ENCODE results near the gene QRFP. TPM values are rescaled to one million over a fixed set of nuclear protein-coding genes. Genes with fewer than 3 reads are reported as not detected.

The QRFP gene
- total RNA-seq, 1 donor from 2014 or later, result not detected

DNA sequence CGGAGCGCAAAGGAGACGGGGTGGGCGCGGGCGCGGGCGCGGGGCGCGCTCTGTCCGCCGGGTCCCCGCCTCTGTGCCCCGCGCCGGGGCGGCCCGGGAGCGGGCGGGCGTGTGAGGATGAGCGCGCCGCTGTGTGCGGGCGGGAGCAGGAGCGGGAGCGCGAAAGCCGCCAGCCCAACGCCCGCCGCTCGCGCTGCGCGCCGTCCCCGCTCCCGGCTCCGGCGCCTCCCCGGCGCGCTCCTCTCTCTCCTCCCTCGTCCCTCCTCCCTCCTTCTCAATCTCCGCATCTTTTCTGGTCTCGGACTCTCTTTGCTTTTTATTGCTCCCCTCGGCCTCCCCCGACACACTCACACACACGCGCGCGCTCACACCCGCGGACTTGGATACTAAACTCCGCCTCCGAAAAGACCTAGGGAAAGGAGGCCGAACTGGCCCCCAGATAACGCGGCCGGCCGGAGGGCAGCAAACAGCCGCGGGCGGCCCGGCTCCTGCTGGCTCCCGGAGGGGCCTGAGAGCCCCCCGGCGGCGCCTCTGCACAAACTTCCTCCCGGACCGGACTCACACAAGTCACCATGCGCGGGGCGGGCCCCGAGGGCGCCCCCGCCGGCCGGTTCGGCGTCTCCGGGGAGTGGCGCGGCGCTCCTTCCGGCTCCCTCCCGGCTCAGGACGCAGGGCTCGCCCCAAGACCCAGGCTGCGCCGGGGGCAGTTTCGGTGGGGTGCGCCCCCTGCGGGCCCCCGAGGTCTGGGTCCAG, 42.2 kb upstream of the QRFP start, which contains the start of gene FIBCD1:
Gene FIBCD1, minus strand, starts transcription at position 596 of the 753 bp plus-strand sequence. CDS start 640 bp downstream, outside the sequence.
- ATAC-seq (no peak), DNase-seq (no peak)
- H3K4me3 ChIP-seq, result peak within 1 kb of the TSS; percentile 41
- H3K9me3 ChIP-seq, result no peaks in the 10 kb centered on the region
- H3K36me3 ChIP-seq, result no peaks in the 10 kb centered on the region
- peak; percentile 32 for TF ChIP-seq CTCF (IDR thresholded peaks at IDR 0.05)
- peaks cover 88% of the 10 kb centered on the region for H3K27me3 ChIP-seq
- intact Hi-C loops (cut with DNase I), result no loop called here
- H3K27ac ChIP-seq, result no peak within 1 kb of the TSS
- H3K4me1 ChIP-seq, result peaks cover 17% of the 10 kb centered on the region

DNA sequence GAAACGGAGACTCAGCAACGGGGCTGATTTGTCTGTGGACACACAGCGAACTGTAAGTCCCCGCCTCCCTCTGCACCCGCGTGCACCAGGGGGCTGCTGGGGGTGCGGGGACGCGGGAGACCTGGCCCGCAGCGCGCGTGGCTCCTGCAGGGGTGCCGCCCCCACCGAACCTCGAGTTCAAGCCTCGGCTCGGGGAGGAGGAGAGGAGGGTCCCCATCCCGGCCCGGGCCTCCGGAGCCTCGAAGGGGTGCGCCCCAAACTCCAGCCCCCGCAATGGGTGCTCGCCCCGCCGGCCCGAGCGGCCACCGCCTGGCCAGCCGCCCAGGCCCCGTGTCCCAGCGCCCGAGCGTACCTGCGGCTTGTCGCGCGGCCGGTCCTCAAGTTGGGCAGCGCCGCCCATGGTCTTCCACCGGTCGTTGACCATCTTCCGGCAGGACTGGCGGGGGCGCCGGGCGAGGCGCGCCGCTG, 41.6 kb upstream of the QRFP start:
- intact Hi-C loops (cut with DNase I), result no loop called here
- peaks cover 92% of the 10 kb centered on the region for H3K27me3 ChIP-seq
- no peak overlapping the region for H3K27ac ChIP-seq
- DNase-seq (no peak), ATAC-seq (no peak)
- no peaks in the 10 kb centered on the region for H3K9me3 ChIP-seq
- no peaks in the 10 kb centered on the region for H3K36me3 ChIP-seq
- no peak for TF ChIP-seq CTCF (IDR thresholded peaks at IDR 0.05)
- peak overlapping the region; percentile 28 for H3K4me3 ChIP-seq
- peaks cover 17% of the 10 kb centered on the region for H3K4me1 ChIP-seq

DNA sequence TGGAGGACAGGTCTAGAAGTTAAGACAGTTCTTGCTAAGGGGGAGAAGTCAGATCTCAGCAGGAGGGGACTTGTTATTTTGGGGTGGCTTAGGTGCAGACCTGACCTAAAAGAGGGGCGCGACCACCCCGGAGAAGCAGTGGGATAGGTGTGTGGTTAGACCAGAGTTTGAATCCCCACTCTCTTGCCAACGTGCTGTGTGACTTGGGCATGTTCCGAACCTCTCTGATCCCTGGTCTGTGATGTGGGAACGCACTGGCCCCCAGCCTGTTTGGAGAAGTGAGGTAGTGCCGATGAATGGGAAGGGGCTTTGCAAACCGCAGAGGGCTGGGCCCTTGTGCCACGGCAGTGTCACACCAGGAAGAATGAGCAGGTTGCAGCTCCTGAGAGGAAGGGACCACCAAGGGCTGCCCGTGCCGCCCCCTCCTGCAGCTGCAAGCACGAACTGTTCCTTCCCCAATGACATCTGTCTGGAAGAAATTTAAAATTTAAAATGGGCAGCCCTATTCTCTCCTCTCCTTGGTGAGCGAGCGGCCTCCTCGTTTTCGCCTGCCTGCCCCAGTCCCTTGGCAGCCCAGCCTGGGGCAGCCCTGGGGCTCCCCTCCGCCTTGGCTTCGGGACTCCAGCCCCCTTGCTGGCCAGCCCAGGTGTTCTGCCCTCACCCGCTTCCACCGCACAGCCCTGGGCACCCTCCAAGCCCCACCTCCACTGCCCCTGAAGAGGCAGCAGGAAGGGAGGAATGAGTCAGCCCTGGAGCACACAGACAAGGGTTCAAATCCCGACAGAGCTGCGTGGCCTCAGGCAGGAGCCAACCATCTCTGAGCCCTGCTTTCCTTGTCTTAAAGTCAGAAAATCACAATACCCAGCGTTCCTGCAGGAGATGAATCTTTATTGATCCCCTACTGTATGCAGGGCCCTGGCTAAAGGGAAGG, 40.8 kb upstream of the QRFP start:
- peaks cover 17% of the 10 kb centered on the region for H3K4me1 ChIP-seq
- peaks cover 91% of the 10 kb centered on the region for H3K27me3 ChIP-seq
- H3K4me3 ChIP-seq, result no peak overlapping the region
- ATAC-seq (no peak), DNase-seq (no peak)
- no peak for TF ChIP-seq CTCF (IDR thresholded peaks at IDR 0.05)
- intact Hi-C loops (cut with DNase I), result no loop called here
- H3K36me3 ChIP-seq, result no peaks in the 10 kb centered on the region
- no peaks in the 10 kb centered on the region for H3K9me3 ChIP-seq
- H3K27ac ChIP-seq, result no peak overlapping the region

GRCh38 chr9:130936285-130937117, 39.9 kb upstream of the QRFP start:
- peak overlapping the region; percentile 63 for H3K27ac ChIP-seq
- peaks cover 17% of the 10 kb centered on the region for H3K4me1 ChIP-seq
- H3K36me3 ChIP-seq, result no peaks in the 10 kb centered on the region
- H3K4me3 ChIP-seq, result no peak overlapping the region
- intact Hi-C loops (cut with DNase I), result no loop called here
- no peak for DNase-seq
- ATAC-seq, result peak; percentile 32
- peaks cover 85% of the 10 kb centered on the region for H3K27me3 ChIP-seq
- no peaks in the 10 kb centered on the region for H3K9me3 ChIP-seq
- no peak for TF ChIP-seq CTCF (IDR thresholded peaks at IDR 0.05)

DNA sequence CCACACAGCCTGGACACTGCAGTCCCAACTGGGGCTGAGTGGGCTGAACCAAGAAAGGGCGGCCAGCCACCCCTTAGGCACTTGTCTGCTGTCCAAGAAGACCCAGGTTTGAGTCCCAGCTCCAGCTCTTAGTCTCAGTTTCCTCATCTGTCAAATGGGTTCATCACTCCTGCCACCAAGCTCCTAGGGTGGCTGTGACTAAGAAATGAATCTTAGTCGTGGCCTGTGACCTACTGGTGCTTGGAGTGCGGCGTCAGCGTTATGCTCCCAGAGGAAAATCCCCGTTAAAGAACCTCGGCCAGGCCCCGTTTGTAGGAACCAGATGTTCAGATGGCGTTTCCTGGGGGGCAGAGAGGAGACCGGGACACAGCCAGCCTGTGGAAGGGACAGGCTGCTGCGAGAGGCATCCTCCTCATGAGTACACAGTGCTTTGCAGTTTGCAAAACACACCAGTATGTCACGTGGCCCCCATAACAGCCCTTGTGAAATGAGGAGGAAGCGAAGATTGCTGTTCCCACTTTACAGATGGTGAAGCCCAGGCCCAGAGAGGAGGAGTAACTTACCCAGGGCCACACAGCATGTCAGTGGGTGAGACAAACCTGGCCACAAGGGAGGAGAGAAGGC, 39.1 kb upstream of the QRFP start:
- H3K4me1 ChIP-seq, result peaks cover 15% of the 10 kb centered on the region
- peak; percentile 37 for ATAC-seq
- H3K27ac ChIP-seq, result peak overlapping the region; percentile 63
- no peak for TF ChIP-seq CTCF (IDR thresholded peaks at IDR 0.05)
- intact Hi-C loops (cut with DNase I), result no loop called here
- H3K27me3 ChIP-seq, result peaks cover 77% of the 10 kb centered on the region
- DNase-seq, result no peak
- H3K4me3 ChIP-seq, result no peak overlapping the region
- no peaks in the 10 kb centered on the region for H3K36me3 ChIP-seq
- H3K9me3 ChIP-seq, result no peaks in the 10 kb centered on the region
